ENCODE measurements around the gene BBS9.

DNA sequence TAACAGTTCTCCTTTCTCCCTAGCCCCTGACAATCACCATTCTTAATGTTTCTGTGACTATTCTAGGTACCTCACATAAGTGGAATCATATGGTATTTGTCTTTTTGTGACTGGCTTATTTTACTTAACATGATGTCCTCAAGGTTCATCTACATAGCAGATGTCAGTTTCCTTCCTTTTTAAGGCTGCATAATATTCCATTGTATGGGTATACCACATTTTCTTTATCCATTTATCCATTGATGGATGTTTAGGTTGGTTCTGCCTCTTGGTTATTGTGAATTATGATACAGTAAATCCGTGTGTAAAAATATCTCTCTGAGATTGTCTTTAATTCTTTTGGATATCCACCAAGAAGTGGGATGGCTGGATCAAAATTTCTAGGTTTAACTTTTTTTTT, 13.2 kb downstream of the BBS9 start:
- no peak for TF ChIP-seq EZH2phosphoT487 (IDR thresholded peaks at IDR 0.05; ENCODE audit: insufficient read depth, low read depth)
- no peak for TF ChIP-seq EZH2 (IDR thresholded peaks at IDR 0.05; ENCODE audit: insufficient read depth, poor library complexity, severe bottlenecking)

Measured in GM23248 (cell line).